ENCODE measurements around the gene TRIM65.

- TF ChIP-seq CTCF (IDR thresholded peaks at IDR 0.05; ENCODE audit: poor library complexity, severe bottlenecking) (no peak), EZH2 (IDR thresholded peaks at IDR 0.05; ENCODE audit: borderline replicate concordance, insufficient read depth, low read length, poor library complexity, severe bottlenecking) (no peak), MXI1 (conservative IDR thresholded peaks at IDR 0.05; ENCODE audit: poor library complexity, severe bottlenecking) (no peak), RAD21 (conservative IDR thresholded peaks at IDR 0.05) (no peak), POLR2AphosphoS5 (IDR thresholded peaks at IDR 0.05) (no peak), EP300 (conservative IDR thresholded peaks at IDR 0.05; ENCODE audit: poor library complexity, severe bottlenecking) (no peak), REST (IDR thresholded peaks at IDR 0.05; ENCODE audit: borderline replicate concordance) (no peak), SMC3 (conservative IDR thresholded peaks at IDR 0.05; ENCODE audit: poor library complexity) (no peak), TAF1 (IDR thresholded peaks at IDR 0.05; ENCODE audit: low read depth) (no peak)
Measured at GRCh38 chr17:75925103-75925502, 28.4 kb upstream of the TRIM65 start.

Measured in neural cell (in vitro differentiated cells).